HFF-Myc (cell line): ENCODE data around the gene POU5F2.
A peak's percentile ranks its signal among the peaks of the same experiment; 100 is the strongest.

ENCODE experiments used
- DNase-seq: peaks from one replicate; pipeline ENCODE4 v3.0.0-alpha.2; 2011; ENCODE audit warnings: low read depth; ENCODE audit errors: extremely low read depth
- H3K4me3 ChIP-seq: replicated peaks from 2 replicates; pipeline ENCODE4 v1.5.1; 2011; ENCODE audit warnings: low read depth, mild to moderate bottlenecking, control low read depth, low read length
- CTCF ChIP-seq: IDR thresholded peaks from 2 replicates; pipeline ENCODE4 v1.5.1; 2012; ENCODE audit warnings: mild to moderate bottlenecking, low read depth, low read length, control low read depth; ENCODE audit errors: missing control alignments

Gene POU5F2

DNA sequence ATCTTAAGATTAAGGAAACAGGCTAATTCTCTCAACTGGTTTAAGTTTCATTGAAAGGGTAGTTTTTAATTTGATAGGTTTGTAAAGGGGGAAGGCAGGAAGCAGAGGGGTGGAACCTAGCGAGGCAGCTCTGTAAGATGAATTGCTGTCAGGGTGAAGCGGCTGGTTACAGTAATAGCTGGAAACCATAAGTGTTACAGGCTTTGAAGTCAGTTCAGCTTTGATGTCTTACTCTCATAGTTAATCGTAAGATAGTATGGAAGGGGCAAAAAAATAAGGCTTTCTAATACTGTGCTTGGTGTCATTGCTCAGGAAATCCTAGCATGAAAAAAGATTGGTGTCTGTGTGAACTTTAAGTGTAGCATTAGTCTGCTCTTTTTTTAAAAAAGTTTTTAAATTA is 20.3 kb downstream of the POU5F2 start:
- H3K4me3 ChIP-seq = no peak overlapping the region
- TF ChIP-seq CTCF = no peak

GRCh38 chr5:93717162-93717561 is 24.2 kb downstream of the POU5F2 start:
- DNase-seq = no peak
- no peak overlapping the region for H3K4me3 ChIP-seq

More for the DNA sequence above, 20.3 kb downstream of the POU5F2 start:
- DNase-seq = no peak

GRCh38 chr5:93716453-93716852 is 24.9 kb downstream of the POU5F2 start:
- DNase-seq = no peak
- no peak for TF ChIP-seq CTCF
- H3K4me3 ChIP-seq = no peak overlapping the region

More at GRCh38 chr5:93717162-93717561, 24.2 kb downstream of the POU5F2 start:
- TF ChIP-seq CTCF = no peak

GRCh38 chr5:93715761-93716160 is 25.6 kb downstream of the POU5F2 start:
- TF ChIP-seq CTCF = no peak
- no peak for DNase-seq
- H3K4me3 ChIP-seq = no peak overlapping the region

DNA sequence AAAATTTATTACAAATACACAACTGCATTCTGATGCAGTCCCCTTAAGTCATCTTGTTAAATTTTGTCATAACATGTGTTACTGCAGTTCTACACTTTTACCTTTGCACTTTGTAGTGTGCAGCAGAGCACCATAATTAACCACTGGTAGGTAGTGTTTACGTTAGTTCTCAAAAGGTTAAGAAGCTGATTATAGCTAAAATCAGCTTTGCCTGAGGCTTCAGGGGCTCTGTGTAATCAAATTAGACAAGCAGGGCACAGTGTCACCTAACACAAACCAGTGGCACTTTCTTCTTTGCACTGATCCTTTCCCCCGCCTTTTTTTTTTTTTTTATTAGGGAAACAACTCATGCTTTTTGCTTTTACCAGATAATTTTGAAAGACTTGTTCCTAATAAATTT is 26.1 kb downstream of the POU5F2 start:
- TF ChIP-seq CTCF = no peak
- no peak for DNase-seq
- H3K4me3 ChIP-seq = no peak overlapping the region

DNA sequence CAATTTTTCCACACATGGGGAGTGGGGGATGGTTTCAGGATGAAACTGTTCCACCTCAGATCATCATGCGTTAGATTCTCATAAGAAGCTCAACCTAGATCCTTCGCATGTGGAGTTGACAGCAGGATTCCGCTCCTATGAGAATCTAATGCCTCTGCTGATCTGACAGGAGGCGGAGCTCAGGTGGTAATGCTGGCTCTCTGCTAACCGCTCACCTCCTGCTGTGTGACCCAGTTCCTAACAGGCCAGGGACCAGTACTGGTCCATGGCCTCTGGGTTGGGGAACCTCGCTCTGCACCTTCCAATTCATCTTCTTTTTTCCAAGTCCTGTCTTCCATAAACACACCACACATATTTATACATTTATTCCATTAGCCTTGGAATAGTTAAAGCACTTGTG is 33.0 kb downstream of the POU5F2 start:
- TF ChIP-seq CTCF = no peak
- no peak overlapping the region for H3K4me3 ChIP-seq
- DNase-seq = no peak

DNA sequence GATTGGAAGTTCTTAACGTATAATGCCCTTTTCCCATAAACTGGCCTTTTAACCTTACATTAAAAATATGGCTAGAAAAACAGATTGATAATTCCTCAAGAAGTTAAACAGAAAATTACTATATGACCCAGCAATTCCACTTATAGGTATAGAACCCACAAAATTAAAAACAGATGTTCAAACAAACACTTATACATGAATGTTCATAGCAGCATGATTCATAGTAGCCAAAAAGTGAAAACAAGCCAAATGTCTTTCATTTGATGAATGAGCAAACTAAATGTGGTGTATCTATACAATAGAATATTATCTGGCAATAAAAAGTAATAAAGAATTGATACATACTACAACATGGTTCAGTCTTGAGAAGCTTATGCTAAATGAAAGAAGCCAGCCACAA is 35.5 kb downstream of the POU5F2 start:
- peak; percentile 19 for DNase-seq
- no peak for TF ChIP-seq CTCF
- H3K4me3 ChIP-seq = no peak overlapping the region
